Tibial nerve (tissue), 4 donors: Measurements from ENCODE around the gene NIPAL4. TPM values are rescaled to one million over a fixed set of nuclear protein-coding genes. Genes with fewer than 3 reads are reported as not detected.

ENCODE experiments used
- DNase-seq, 2 donors: peaks; one replicate each; pipeline ENCODE4 v3.0.0-alpha.2; 2019; ENCODE audit warnings: low spot score in 2 of 2
- H3K27ac ChIP-seq, 4 donors: fragments of 200-600 bp; sonication (generic) in 3 of 4; one replicate each; pipeline ENCODE4 v1.5.1; 2017 to 2019; ENCODE audit warnings: mild to moderate bottlenecking in 1 of 4
- H3K27me3 ChIP-seq, 2 donors: fragments of 200-600 bp; sonication (generic) in 1 of 2; one replicate each; pipeline versions ENCODE4 v1.5.1 to v1.6.0; 2017 to 2019
- H3K36me3 ChIP-seq, 3 donors: fragments of 200-600 bp; sonication (generic); one replicate each; pipeline ENCODE4 v1.5.1; 2018 to 2019
- H3K4me1 ChIP-seq, 4 donors: fragments of 200-600 bp; sonication (generic) in 3 of 4; one replicate each; pipeline ENCODE4 v1.5.1; 2017 to 2019
- H3K4me3 ChIP-seq, 4 donors: fragments of 200-600 bp; sonication (generic) in 3 of 4; one replicate each; pipeline ENCODE4 v1.5.1; 2017 to 2019; ENCODE audit warnings: mild to moderate bottlenecking in 1 of 4, moderate library complexity in 1 of 4
- H3K9me3 ChIP-seq, 4 donors: fragments of 200-600 bp; sonication (generic) in 3 of 4; one replicate each; pipeline ENCODE4 v1.5.1; 2017 to 2019
- CTCF ChIP-seq, 5 experiments: fragments of 200-600 bp in 3 of 5; fragments of 450-650 bp in 2 of 5; sonication (generic) in 3 of 5; IDR thresholded peaks; one replicate each; pipeline ENCODE4 v1.5.1; 2016 to 2019; ENCODE audit warnings: antibody characterized with exemption in 5 of 5, mild to moderate bottlenecking in 3 of 5, moderate library complexity in 2 of 5
- EP300 ChIP-seq, 2 donors: sonication (generic); formaldehyde crosslinking; IDR thresholded peaks; one replicate each; pipeline ENCODE4 v1.6.1; 2017; ENCODE audit warnings: antibody characterized with exemption in 2 of 2, mild to moderate bottlenecking in 1 of 2
- POLR2A ChIP-seq, 2 donors: fragments of 450-650 bp; IDR thresholded peaks; one replicate each; pipeline ENCODE4 v1.6.1; 2017; ENCODE audit warnings: antibody characterized with exemption in 2 of 2, mild to moderate bottlenecking in 2 of 2, moderate library complexity in 2 of 2
- WGBS, 2 donors: methylation state at CpG; one replicate each; pipeline ENCODE4 v1.1.5; 2018; 5-methylcytosine and 5-hydroxymethylcytosine counted together
- total RNA-seq, 4 donors: library from RNA; depleted of rRNA; stranded (reverse); fragments of >200 nt; gene quantifications; one replicate each; pipeline ENCODE4 v1.1.0, GENCODE V29; 2016

Gene NIPAL4
- total RNA-seq, 4 donors from 2014 or later: 0.84 to 5.7 (median 2.4) TPM; not detected in 1

- H3K4me1 ChIP-seq: peaks cover 0 to 24% (median 1%) of the 10 kb centered on the region in 4 donors
- H3K36me3 ChIP-seq: peaks cover 0 to 39% (median 0%) of the 10 kb centered on the region in 3 donors
- 61 to 65% methylated on average over 7 of the region's 7 CpGs for WGBS, 2 donors
- H3K4me3 ChIP-seq: no peak overlapping the region
- H3K27ac ChIP-seq: no peak overlapping the region
- DNase-seq: peak in 1 of 2 donors; percentile 49
- H3K9me3 ChIP-seq: no peaks in the 10 kb centered on the region
- TF ChIP-seq EP300 (IDR thresholded peaks at IDR 0.05) (no peak), CTCF (IDR thresholded peaks at IDR 0.05) (peak; percentile 52 to 69 (median 63))
- H3K27me3 ChIP-seq: no peaks in the 10 kb centered on the region
Measured at GRCh38 chr5:157476702-157477408, 16.8 kb downstream of the NIPAL4 start.

- no peak for TF ChIP-seq EP300 (IDR thresholded peaks at IDR 0.05)
- TF ChIP-seq POLR2A (IDR thresholded peaks at IDR 0.05): no peak
- no peak for TF ChIP-seq CTCF (IDR thresholded peaks at IDR 0.05)
- Histone ChIP-seq H3K4me3 (no peak overlapping the region), H3K36me3 (peaks cover 0 to 39% (median 0%) of the 10 kb centered on the region in 3 donors), H3K27me3 (no peaks in the 10 kb centered on the region), H3K9me3 (no peaks in the 10 kb centered on the region), H3K4me1 (peaks cover 0 to 24% (median 1%) of the 10 kb centered on the region in 4 donors), H3K27ac (peak overlapping the region in 2 of 4 donors; percentile 39 to 40)
- DNase-seq: no peak
- 23 to 27% methylated on average over 5 of the region's 5 CpGs for WGBS, 2 donors
Measured at GRCh38 chr5:157477814-157478494, 17.9 kb downstream of the NIPAL4 start.

GRCh38 chr5:157478726-157479125 is 18.7 kb downstream of the NIPAL4 start:
- WGBS, 2 donors: 78 to 80% methylated on average over 2 of the region's 2 CpGs
- no peaks in the 10 kb centered on the region for H3K9me3 ChIP-seq
- H3K27me3 ChIP-seq: no peaks in the 10 kb centered on the region
- TF ChIP-seq EP300 (IDR thresholded peaks at IDR 0.05): no peak
- TF ChIP-seq POLR2A (IDR thresholded peaks at IDR 0.05): no peak
- TF ChIP-seq CTCF (IDR thresholded peaks at IDR 0.05): no peak
- H3K36me3 ChIP-seq: peaks cover 0 to 47% (median 0%) of the 10 kb centered on the region in 3 donors
- H3K4me3 ChIP-seq: no peak overlapping the region
- peak overlapping the region in 1 of 4 donors; percentile 21 for H3K27ac ChIP-seq
- no peak for DNase-seq
- H3K4me1 ChIP-seq: peaks cover 0 to 24% (median 1%) of the 10 kb centered on the region in 4 donors

GRCh38 chr5:157479166-157479565 is 19.2 kb downstream of the NIPAL4 start:
- H3K4me3 ChIP-seq: no peak overlapping the region
- DNase-seq: no peak
- TF ChIP-seq CTCF (IDR thresholded peaks at IDR 0.05) (no peak), POLR2A (IDR thresholded peaks at IDR 0.05) (no peak), EP300 (IDR thresholded peaks at IDR 0.05) (no peak)
- H3K36me3 ChIP-seq: peaks cover 0 to 51% (median 0%) of the 10 kb centered on the region in 3 donors
- H3K4me1 ChIP-seq: peaks cover 0 to 24% (median 1%) of the 10 kb centered on the region in 4 donors
- H3K9me3 ChIP-seq: no peaks in the 10 kb centered on the region
- 72 to 88% methylated on average over 4 of the region's 4 CpGs for WGBS, 2 donors
- no peaks in the 10 kb centered on the region for H3K27me3 ChIP-seq
- peak overlapping the region in 1 of 4 donors; percentile 21 for H3K27ac ChIP-seq
